GM21737 (cell line): Measurements from ENCODE around the gene HNRNPM.

ENCODE experiments used
- ATAC-seq: cut with Tn5 transposase; IDR thresholded peaks from one replicate; pipeline ENCODE4 v1.9.1; 2021; ENCODE audit warnings: mild to moderate bottlenecking, moderate library complexity; ENCODE audit not compliant: unreplicated experiment

The HNRNPM gene

GRCh38 chr19:8484331-8484894 is 39.6 kb downstream of the HNRNPM start:
- ATAC-seq = no peak

- no peak for ATAC-seq
These were observed 41.0 kb downstream of the HNRNPM start for GRCh38 chr19:8485561-8486371.

GRCh38 chr19:8486661-8487136 is 41.9 kb downstream of the HNRNPM start:
- no peak for ATAC-seq

- ATAC-seq = no peak
These were observed 42.5 kb downstream of the HNRNPM start for GRCh38 chr19:8487137-8487851.

- no peak for ATAC-seq
These were observed 43.6 kb downstream of the HNRNPM start for GRCh38 chr19:8488365-8488764.

GRCh38 chr19:8489561-8490394 is 45.0 kb downstream of the HNRNPM start:
- ATAC-seq = no peak

GRCh38 chr19:8490395-8490760 is 45.6 kb downstream of the HNRNPM start:
- ATAC-seq = no peak

GRCh38 chr19:8490873-8491272 is 46.1 kb downstream of the HNRNPM start:
- ATAC-seq = no peak

- no peak for ATAC-seq
These were observed 46.8 kb downstream of the HNRNPM start for GRCh38 chr19:8491574-8491973.

- ATAC-seq = no peak
These were observed 49.4 kb downstream of the HNRNPM start for GRCh38 chr19:8494158-8494557.

- ATAC-seq = no peak
These were observed 53.5 kb downstream of the HNRNPM start for GRCh38 chr19:8498295-8498694.

- ATAC-seq = no peak
These were observed 54.5 kb downstream of the HNRNPM start for GRCh38 chr19:8499048-8499833.

GRCh38 chr19:8500158-8500557 is 55.4 kb downstream of the HNRNPM start:
- no peak for ATAC-seq

GRCh38 chr19:8501516-8501915 is 56.7 kb downstream of the HNRNPM start:
- no peak for ATAC-seq

GRCh38 chr19:8501981-8502380 is 57.2 kb downstream of the HNRNPM start:
- ATAC-seq = no peak

GRCh38 chr19:8503510-8503909 is 58.7 kb downstream of the HNRNPM start:
- no peak for ATAC-seq

- no peak for ATAC-seq
These were observed 59.4 kb downstream of the HNRNPM start for GRCh38 chr19:8504171-8504570.

- no peak for ATAC-seq
These were observed 60.1 kb downstream of the HNRNPM start for GRCh38 chr19:8504919-8505318.

- no peak for ATAC-seq
These were observed 61.1 kb downstream of the HNRNPM start for GRCh38 chr19:8505680-8506401.
